Right lobe of liver (tissue), 4 donors: ENCODE measurements around the gene ATL2.

Experiments used
- POLR2A ChIP-seq: fragments of 450-650 bp; IDR thresholded peaks from one replicate; pipeline ENCODE4 v1.6.1; 2017; ENCODE audit warnings: antibody characterized with exemption, mild to moderate bottlenecking
- TF ChIP-seq, protein P1 (sequence below), 4 donors: fragments of 200-600 bp in 3 of 4; fragments of 450-650 bp in 1 of 4; IDR thresholded peaks; one replicate each; pipeline versions ENCODE4 v1.5.1 to v1.8.0; 2016 to 2022; ENCODE audit warnings: antibody characterized with exemption in 4 of 4, mild to moderate bottlenecking in 2 of 4
- donor health status: DM: no; HTN: no; CAD: no.
- donor health status: DM: no; HTN: no; CAD: no.
- donor health status: DM: no; HTN: yes; CAD: no.

DNA sequence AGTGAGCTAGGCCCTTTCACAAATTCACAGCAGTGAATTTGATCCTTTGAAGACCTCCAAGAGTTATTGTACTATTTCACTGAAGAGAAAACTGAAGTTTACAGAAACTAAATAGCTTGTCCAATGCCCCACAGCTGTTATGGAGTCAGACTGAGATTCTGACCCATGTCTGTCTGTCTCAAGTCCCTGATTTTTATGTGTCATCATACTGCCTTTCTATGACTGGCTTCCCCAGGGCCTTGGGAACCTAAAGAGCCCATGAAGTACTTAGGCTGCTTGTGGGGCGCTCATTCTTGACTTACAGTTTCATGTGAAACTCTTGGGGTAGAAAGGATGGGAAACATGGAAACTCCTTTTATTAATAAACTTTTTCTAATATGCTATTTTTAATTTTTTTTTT, 107.7 kb downstream of the ATL2 start:
- TF ChIP-seq, protein P1, sequence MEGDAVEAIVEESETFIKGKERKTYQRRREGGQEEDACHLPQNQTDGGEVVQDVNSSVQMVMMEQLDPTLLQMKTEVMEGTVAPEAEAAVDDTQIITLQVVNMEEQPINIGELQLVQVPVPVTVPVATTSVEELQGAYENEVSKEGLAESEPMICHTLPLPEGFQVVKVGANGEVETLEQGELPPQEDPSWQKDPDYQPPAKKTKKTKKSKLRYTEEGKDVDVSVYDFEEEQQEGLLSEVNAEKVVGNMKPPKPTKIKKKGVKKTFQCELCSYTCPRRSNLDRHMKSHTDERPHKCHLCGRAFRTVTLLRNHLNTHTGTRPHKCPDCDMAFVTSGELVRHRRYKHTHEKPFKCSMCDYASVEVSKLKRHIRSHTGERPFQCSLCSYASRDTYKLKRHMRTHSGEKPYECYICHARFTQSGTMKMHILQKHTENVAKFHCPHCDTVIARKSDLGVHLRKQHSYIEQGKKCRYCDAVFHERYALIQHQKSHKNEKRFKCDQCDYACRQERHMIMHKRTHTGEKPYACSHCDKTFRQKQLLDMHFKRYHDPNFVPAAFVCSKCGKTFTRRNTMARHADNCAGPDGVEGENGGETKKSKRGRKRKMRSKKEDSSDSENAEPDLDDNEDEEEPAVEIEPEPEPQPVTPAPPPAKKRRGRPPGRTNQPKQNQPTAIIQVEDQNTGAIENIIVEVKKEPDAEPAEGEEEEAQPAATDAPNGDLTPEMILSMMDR (IDR thresholded peaks at IDR 0.05) = no peak
- no peak for TF ChIP-seq POLR2A
